HG02678 (cell line): ENCODE results near the gene GPR82.
"Not testable (repeated sequence)": the region's sequence is repeated elsewhere in the genome, so short reads cannot be mapped to it uniquely, and the experiment has no call there.

Experiments
- ATAC-seq: cut with Tn5 transposase; IDR thresholded peaks from one replicate; pipeline ENCODE4 v1.9.1; 2021; ENCODE audit warnings: mild to moderate bottlenecking, moderate library complexity; ENCODE audit not compliant: unreplicated experiment

Gene GPR82

GRCh38 chrX:41723826-41724225 is at the start of gene GPR82:
Gene GPR82 (plus strand): TSS chrX:41724181. CDS start chrX:41727027, 2,846 bp downstream.
- no peak for ATAC-seq

- ATAC-seq: not testable (repeated sequence)
These were observed 47.6 kb upstream of the GPR82 start for GRCh38 chrX:41676361-41676760.

- ATAC-seq: no peak
These were observed 46.6 kb upstream of the GPR82 start for GRCh38 chrX:41677183-41678060.

- no peak for ATAC-seq
These were observed 39.8 kb upstream of the GPR82 start for GRCh38 chrX:41684138-41684537.

GRCh38 chrX:41684940-41685339 is 39.0 kb upstream of the GPR82 start:
- ATAC-seq: no peak

- no peak for ATAC-seq
These were observed 37.2 kb upstream of the GPR82 start for GRCh38 chrX:41686788-41687187.

GRCh38 chrX:41688156-41688555 is 35.8 kb upstream of the GPR82 start:
- ATAC-seq: no peak

- ATAC-seq: peak; percentile 55
These were observed 35.1 kb upstream of the GPR82 start, which contains the start of gene GPR34 for GRCh38 chrX:41688835-41689234. Gene GPR34 (plus strand): TSS chrX:41688973. CDS start chrX:41695634, 6,661 bp downstream.

GRCh38 chrX:41689711-41690110 is 34.3 kb upstream of the GPR82 start:
- ATAC-seq: no peak

- no peak for ATAC-seq
These were observed 31.7 kb upstream of the GPR82 start for GRCh38 chrX:41692162-41692749.

- no peak for ATAC-seq
These were observed 31.0 kb upstream of the GPR82 start for GRCh38 chrX:41693024-41693423.

- no peak for ATAC-seq
These were observed 28.6 kb upstream of the GPR82 start for GRCh38 chrX:41695426-41695825.

- no peak for ATAC-seq
These were observed 20.4 kb upstream of the GPR82 start for GRCh38 chrX:41703574-41704029.

- no peak for ATAC-seq
These were observed 18.9 kb upstream of the GPR82 start for GRCh38 chrX:41705042-41705441.

GRCh38 chrX:41705680-41706374 is 18.2 kb upstream of the GPR82 start:
- ATAC-seq: peak; percentile 88

GRCh38 chrX:41707218-41707617 is 16.8 kb upstream of the GPR82 start:
- no peak for ATAC-seq

GRCh38 chrX:41708486-41708885 is 15.5 kb upstream of the GPR82 start:
- ATAC-seq: no peak

- no peak for ATAC-seq
These were observed 12.8 kb upstream of the GPR82 start for GRCh38 chrX:41711021-41711667.

- no peak for ATAC-seq
These were observed 7.8 kb upstream of the GPR82 start for GRCh38 chrX:41716222-41716621.

GRCh38 chrX:41716767-41717473 is 7.1 kb upstream of the GPR82 start:
- no peak for ATAC-seq
